ENCODE measurements around the gene C2CD4A.

The C2CD4A gene

DNA sequence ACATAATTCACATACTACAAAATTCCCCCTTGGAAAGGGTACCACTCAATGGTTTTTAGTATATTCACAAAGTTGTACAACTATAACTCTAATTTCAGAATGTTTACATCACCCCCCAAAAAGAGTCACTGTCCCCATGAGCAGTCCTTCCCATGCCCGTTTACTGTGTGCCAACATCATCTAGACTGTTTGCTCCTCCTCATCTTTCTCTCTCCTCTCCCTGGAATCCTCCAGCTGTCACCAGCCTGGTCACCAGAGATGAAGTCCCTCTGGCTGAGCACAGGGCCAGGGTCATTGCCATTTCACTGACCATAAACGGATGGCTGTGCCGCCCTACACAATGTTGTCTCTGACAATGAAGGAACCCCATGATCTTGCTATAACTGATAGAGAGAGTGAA is 53.1 kb downstream of the C2CD4A start:
- no peak for TF ChIP-seq ZFX (IDR thresholded peaks at IDR 0.05; ENCODE audit: borderline replicate concordance)
- no peak for TF ChIP-seq CTCF (IDR thresholded peaks at IDR 0.05)
- no peak overlapping the region for H3K27ac ChIP-seq
